Endothelial cell of umbilical vein (primary cell): ENCODE measurements around the gene RAPGEF3. TPM values are rescaled to one million over a fixed set of nuclear protein-coding genes. Genes with fewer than 3 reads are reported as not detected.

ENCODE experiments used
- BruUV-seq: library from RNA; stranded (reverse); fragments of 400-500 nt; replicated peaks from 2 replicates; lab custom pipeline; 2021; lab: Mats Ljungman, UMichigan
- CTCF ChIA-PET: fragments of 300-600, 350-600 bp; sonication (Branson Sonifier 250); formaldehyde crosslinking; loops from one replicate; lab custom pipeline; 2021; ENCODE audit warnings: antibody characterized with exemption, inconsistent platforms; lab: Charles Lee
- POLR2A ChIA-PET: fragments of 300-600, 350-600 bp; sonication (Branson Sonifier 250); formaldehyde crosslinking; loops from one replicate; lab custom pipeline; 2021; ENCODE audit warnings: antibody characterized with exemption, inconsistent platforms; lab: Charles Lee
- DNase-seq: peaks from one replicate; pipeline ENCODE4 v3.0.0-alpha.2; 2011; ENCODE audit warnings: low read depth, low spot score
- FAIRE-seq: peaks from 2 replicates; lab custom pipeline; 2011; peaks lifted over from hg19 to GRCh38; lab: Jason Lieb, UNC
- H2AFZ ChIP-seq: 2 replicates; pipeline ENCODE4 v1.6.0; 2012; ENCODE audit warnings: low read depth, low read length, control low read depth, inconsistent platforms
- H3K27ac ChIP-seq: 2 replicates; pipeline ENCODE4 v1.5.1; 2011; ENCODE audit warnings: low read depth, mild to moderate bottlenecking, control low read depth, low read length, moderate library complexity; ENCODE audit not compliant: insufficient read depth
- H3K27me3 ChIP-seq, 2 experiments: 2 replicates each; pipeline versions ENCODE4 v1.6.0 to v1.6.1; 2011; ENCODE audit warnings: low read length in 2 of 2, mixed read lengths in 1 of 2; ENCODE audit not compliant: control insufficient read depth in 2 of 2, insufficient read depth in 2 of 2
- H3K36me3 ChIP-seq, 2 experiments: 2 replicates in 1 of 2; 3 replicates in 1 of 2; pipeline ENCODE4 v1.5.1; 2011; ENCODE audit warnings: low read length in 2 of 2, mild to moderate bottlenecking in 1 of 2, moderate library complexity in 1 of 2; ENCODE audit not compliant: control insufficient read depth in 2 of 2, insufficient read depth in 2 of 2; ENCODE audit errors: extremely low read depth in 1 of 2
- H3K4me1 ChIP-seq: 3 replicates; pipeline ENCODE4 v1.5.1; 2011; ENCODE audit warnings: mild to moderate bottlenecking, low read length; ENCODE audit not compliant: control insufficient read depth, insufficient read depth; ENCODE audit errors: extremely low read depth
- H3K4me2 ChIP-seq: 2 replicates; pipeline ENCODE4 v1.6.1; 2011; ENCODE audit warnings: low read length, control low read depth, mixed read lengths; ENCODE audit not compliant: insufficient read depth
- H3K4me3 ChIP-seq, 3 experiments: fragments of 200-600 bp in 1 of 3; sonication (generic), shearing (Covaris generic) in 1 of 3; replicated peaks in 1 of 3; 2 replicates each; pipeline ENCODE4 v1.5.1; 2011 to 2016; ENCODE audit warnings: control low read depth in 3 of 3, low read length in 3 of 3, mild to moderate bottlenecking in 2 of 3, inconsistent platforms in 1 of 3, low read depth in 1 of 3, moderate library complexity in 1 of 3; ENCODE audit not compliant: insufficient read depth in 1 of 3
- H3K79me2 ChIP-seq: 2 replicates; pipeline ENCODE4 v1.6.0; 2012; ENCODE audit warnings: low read length, inconsistent platforms; ENCODE audit not compliant: control insufficient read depth, insufficient read depth
- H3K9ac ChIP-seq: replicated peaks from 2 replicates; pipeline ENCODE3; 2011; ENCODE audit warnings: low read length, control low read depth; ENCODE audit not compliant: insufficient read depth; ENCODE audit errors: extremely low read depth
- H3K9me1 ChIP-seq: replicated peaks from 3 replicates; pipeline ENCODE4 v1.6.0; 2011; ENCODE audit warnings: mild to moderate bottlenecking, low read length; ENCODE audit not compliant: control insufficient read depth, insufficient read depth; ENCODE audit errors: extremely low read depth
- H3K9me3 ChIP-seq: replicated peaks from 2 replicates; pipeline ENCODE4 v1.5.1; 2012; ENCODE audit warnings: low read length, inconsistent platforms; ENCODE audit not compliant: control insufficient read depth, insufficient read depth
- H4K20me1 ChIP-seq: replicated peaks from 2 replicates; pipeline ENCODE3; 2011; ENCODE audit warnings: mild to moderate bottlenecking, low read length; ENCODE audit not compliant: control insufficient read depth, insufficient read depth; ENCODE audit errors: extremely low read depth
- EZH2 ChIP-seq: IDR thresholded peaks from 2 replicates; pipeline ENCODE4 v1.6.1; 2012; ENCODE audit warnings: borderline replicate concordance, low read depth, mild to moderate bottlenecking, moderate library complexity, low read length, inconsistent platforms; ENCODE audit not compliant: severe bottlenecking
- FOS ChIP-seq: IDR thresholded peaks from 2 replicates; pipeline ENCODE4 v1.6.1; 2011; ENCODE audit warnings: mild to moderate bottlenecking, low read length, moderate library complexity, borderline replicate concordance; ENCODE audit not compliant: insufficient read depth
- GATA2 ChIP-seq: IDR thresholded peaks from 2 replicates; pipeline ENCODE4 v1.7.0; 2011; ENCODE audit warnings: low read depth, mild to moderate bottlenecking, moderate library complexity, mixed read lengths, low read length; ENCODE audit not compliant: insufficient read length, insufficient read depth
- JUN ChIP-seq: IDR thresholded peaks from 2 replicates; pipeline ENCODE4 v1.6.1; 2011; ENCODE audit warnings: borderline replicate concordance, low read depth; ENCODE audit not compliant: insufficient read length, insufficient read depth
- MYC ChIP-seq: IDR thresholded peaks from one replicate; pipeline ENCODE4 v1.6.1; 2011; ENCODE audit warnings: mild to moderate bottlenecking, low read depth, low read length
- POLR2A ChIP-seq: IDR thresholded peaks from 2 replicates; pipeline ENCODE4 v1.6.1; 2012; ENCODE audit warnings: low read depth, mild to moderate bottlenecking, control low read depth, low read length
- POLR2AphosphoS5 ChIP-seq: IDR thresholded peaks from 2 replicates; pipeline ENCODE4 v1.6.1; 2012; ENCODE audit warnings: low read depth, mild to moderate bottlenecking, control low read depth, low read length, moderate library complexity; ENCODE audit not compliant: insufficient read depth
- dilution Hi-C: fragments of 300-500 bp; cut with MboI; formaldehyde crosslinking; loops from one replicate; pipeline ENCODE4 v1.15.0; 2019; ENCODE audit warnings: low sequenced_read_pairs; ENCODE audit not compliant: extremely low pct_ligation_motif_present
- intact Hi-C: fragments of 100-400 bp; cut with micrococcal nuclease; formaldehyde crosslinking; loops from one replicate; pipeline ENCODE4 v1.10.0; 2022
- polyA plus RNA-seq, 4 experiments: library from polyadenylated mRNA; depleted of rRNA in 3 of 4; stranded (reverse) in 3 of 4; unstranded in 1 of 4; fragments of >200 nt; gene quantifications; 2 replicates each; pipeline versions ENCODE4 v1.2.1 to v1.2.3, GENCODE V29; 2011 to 2012; ENCODE audit warnings: missing spikeins in 1 of 4
- total RNA-seq: library from RNA; stranded (reverse); gene quantifications from 2 replicates; pipeline ENCODE4 v1.2.3, GENCODE V29; 2021
- TF ChIP-seq, protein P1 (sequence below): IDR thresholded peaks from 2 replicates; pipeline ENCODE4 v1.6.1; 2011; ENCODE audit not compliant: insufficient read depth, insufficient read length
- TF ChIP-seq, protein P2 (sequence below), 2 donors: IDR thresholded peaks; 1 replicate in 1 of 2; 2 replicates in 1 of 2; pipeline ENCODE4 v1.5.1; 2011; ENCODE audit warnings: low read length in 2 of 2, mild to moderate bottlenecking in 2 of 2, moderate library complexity in 2 of 2, control low read depth in 1 of 2, inconsistent platforms in 1 of 2, low read depth in 1 of 2; ENCODE audit not compliant: insufficient read depth in 1 of 2; ENCODE audit errors: extremely low read depth in 1 of 2

RAPGEF3 gene
- total and polyA plus RNA-seq, 2 donors (not counting 3 experiments of a cell fraction or from before 2014, with no cell fraction given), result 34.5 to 55.1 TPM

DNA sequence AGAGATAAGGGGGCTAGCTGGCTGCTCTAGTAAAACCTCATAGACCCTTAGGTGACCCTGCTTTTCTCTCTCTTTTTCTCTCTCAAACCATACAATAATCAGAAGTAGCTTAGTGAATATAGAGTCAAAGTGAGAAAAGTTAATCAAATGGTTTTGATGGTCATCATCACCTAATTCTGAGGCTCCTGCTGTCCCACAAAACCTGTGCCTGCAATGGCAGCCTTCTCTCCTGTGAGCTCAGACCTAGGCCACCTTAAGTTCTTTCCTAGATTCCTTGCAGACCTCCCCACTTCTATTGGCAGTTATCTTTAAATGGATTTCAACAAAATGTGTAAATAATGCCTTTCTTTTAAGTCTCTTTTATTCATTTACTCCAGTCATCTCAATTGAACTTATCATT is 51.3 kb downstream of the RAPGEF3 start:
- Histone ChIP-seq H3K9me1 (no peaks in the 10 kb centered on the region), H3K4me3 (no peak overlapping the region), H3K27ac (no peak overlapping the region), H3K4me2 (no peak overlapping the region), H3K9me3 (no peaks in the 10 kb centered on the region), H4K20me1 (no peaks in the 10 kb centered on the region), H3K4me1 (peaks cover 14% of the 10 kb centered on the region), H2AFZ (no peak overlapping the region), H3K36me3 (peaks cover 0 to 3% of the 10 kb centered on the region in 2 experiments), H3K27me3 (no peaks in the 10 kb centered on the region), H3K79me2 (peaks cover 22% of the 10 kb centered on the region), H3K9ac (no peak overlapping the region)
- ChIA-PET CTCF (interaction anchor here (1.0 to 2.9 kb wide), 7 partner anchors 9 to 256 kb away, joined by 3 to 12 read pairs (median 5); partner anchors contain the start of gene TMEM106C), POLR2A (no interaction called here)
- DNase-seq, result no peak
- intact Hi-C loops, result no loop called here
- no TSS peak for BruUV-seq
- dilution Hi-C loops, result no loop called here
- no peak for TF ChIP-seq GATA2
- TF ChIP-seq POLR2A, result no peak
- peak; percentile 65 for FAIRE-seq

DNA sequence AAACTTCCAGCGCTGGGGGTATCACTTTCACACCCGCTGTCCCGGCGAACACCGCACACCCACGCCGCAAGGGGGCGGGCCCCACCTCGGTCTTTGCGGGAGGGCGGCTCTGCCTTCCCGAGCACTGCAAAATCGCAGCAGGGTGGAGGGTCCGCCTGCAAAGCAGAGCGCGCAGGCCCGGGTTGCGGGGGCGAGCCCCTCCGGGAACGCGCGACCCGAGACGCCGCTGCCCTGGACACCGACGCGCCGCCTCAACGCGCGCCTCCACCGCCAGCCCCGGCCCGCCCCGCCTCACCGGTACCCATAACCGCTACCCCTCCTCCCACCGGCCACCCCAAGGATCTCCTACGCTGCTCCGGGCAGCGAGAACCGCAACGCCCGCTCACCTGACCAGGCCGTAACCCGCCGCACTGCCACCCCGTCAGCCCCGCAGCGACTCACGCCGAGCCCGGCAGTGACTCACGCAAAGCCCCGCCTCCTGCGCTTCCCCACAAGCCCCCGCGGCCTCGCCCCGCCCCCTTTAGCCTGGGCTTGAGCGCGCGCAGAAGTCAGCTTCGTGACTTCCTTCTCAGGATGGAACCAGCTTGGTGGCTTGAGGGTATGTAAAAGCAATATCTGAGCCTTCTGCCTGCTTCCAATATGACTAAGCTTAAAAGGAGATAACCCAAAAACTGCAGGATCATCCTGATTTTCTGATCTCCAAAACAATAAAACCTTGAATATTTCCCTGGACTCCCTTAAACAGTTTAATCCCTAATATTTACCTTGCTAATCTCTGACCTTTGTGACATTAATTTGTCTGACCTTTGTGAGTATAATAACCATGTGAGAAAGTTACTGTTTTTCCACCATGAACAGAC is 52.9 kb downstream of the RAPGEF3 start, which contains the start of gene RPAP3:
RPAP3 (minus strand) TSS at position 465 of the 860 bp plus-strand sequence. CDS start 3,190 bp downstream, outside the sequence.
- Histone ChIP-seq H3K9me1 (no peaks in the 10 kb centered on the region), H4K20me1 (no peaks in the 10 kb centered on the region), H3K9me3 (no peaks in the 10 kb centered on the region), H3K36me3 (peaks cover 0 to 3% of the 10 kb centered on the region in 2 experiments), H3K79me2 (peaks cover 22% of the 10 kb centered on the region), H3K4me1 (peaks cover 14% of the 10 kb centered on the region), H2AFZ (peak within 1 kb of the TSS; percentile 95), H3K4me2 (peak within 1 kb of the TSS; percentile 98), H3K9ac (peak within 1 kb of the TSS; percentile 88), H3K27me3 (no peaks in the 10 kb centered on the region), H3K4me3 (peak within 1 kb of the TSS; percentile 65 to 90 (median 83)), H3K27ac (peak within 1 kb of the TSS; percentile 61)
- no TSS peak for BruUV-seq
- intact Hi-C loops (no loop called here), dilution Hi-C loops (no loop called here)
- peak; percentile 97 for FAIRE-seq
- peak; percentile 87 for TF ChIP-seq POLR2A
- peak; percentile 94 for TF ChIP-seq POLR2AphosphoS5
- no peak for TF ChIP-seq JUN
- TF ChIP-seq, protein P1, sequence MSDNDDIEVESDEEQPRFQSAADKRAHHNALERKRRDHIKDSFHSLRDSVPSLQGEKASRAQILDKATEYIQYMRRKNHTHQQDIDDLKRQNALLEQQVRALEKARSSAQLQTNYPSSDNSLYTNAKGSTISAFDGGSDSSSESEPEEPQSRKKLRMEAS, result no peak
- TF ChIP-seq FOS, result peak; percentile 71
- no peak for TF ChIP-seq GATA2
- TF ChIP-seq, protein P2, sequence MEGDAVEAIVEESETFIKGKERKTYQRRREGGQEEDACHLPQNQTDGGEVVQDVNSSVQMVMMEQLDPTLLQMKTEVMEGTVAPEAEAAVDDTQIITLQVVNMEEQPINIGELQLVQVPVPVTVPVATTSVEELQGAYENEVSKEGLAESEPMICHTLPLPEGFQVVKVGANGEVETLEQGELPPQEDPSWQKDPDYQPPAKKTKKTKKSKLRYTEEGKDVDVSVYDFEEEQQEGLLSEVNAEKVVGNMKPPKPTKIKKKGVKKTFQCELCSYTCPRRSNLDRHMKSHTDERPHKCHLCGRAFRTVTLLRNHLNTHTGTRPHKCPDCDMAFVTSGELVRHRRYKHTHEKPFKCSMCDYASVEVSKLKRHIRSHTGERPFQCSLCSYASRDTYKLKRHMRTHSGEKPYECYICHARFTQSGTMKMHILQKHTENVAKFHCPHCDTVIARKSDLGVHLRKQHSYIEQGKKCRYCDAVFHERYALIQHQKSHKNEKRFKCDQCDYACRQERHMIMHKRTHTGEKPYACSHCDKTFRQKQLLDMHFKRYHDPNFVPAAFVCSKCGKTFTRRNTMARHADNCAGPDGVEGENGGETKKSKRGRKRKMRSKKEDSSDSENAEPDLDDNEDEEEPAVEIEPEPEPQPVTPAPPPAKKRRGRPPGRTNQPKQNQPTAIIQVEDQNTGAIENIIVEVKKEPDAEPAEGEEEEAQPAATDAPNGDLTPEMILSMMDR (IDR thresholded peaks at IDR 0.05; ENCODE audit: extremely low read depth in 1 of 2, insufficient read depth in 1 of 2, low read depth in 1 of 2, low read length in 2 of 2), result peak; percentile 62 to 78
- no peak for TF ChIP-seq EZH2
- TF ChIP-seq MYC, result peak; percentile 31
- CTCF ChIA-PET, result interaction anchor here (0.6 to 2.9 kb wide), 12 partner anchors 11 to 244 kb away, joined by 3 to 19 read pairs (median 4); partner anchors contain the start of gene RAPGEF3
- POLR2A ChIA-PET, result interaction anchor here (0.6 to 0.7 kb wide), 2 partner anchors 123 to 468 kb away, joined by 3 to 4 read pairs; no protein-coding TSS in a partner anchor
- peak; percentile 93 for DNase-seq
